PFSK-1 (cell line): ENCODE measurements around the gene ECM1.

ENCODE experiments used
- FOXP2 ChIP-seq: optimal IDR thresholded peaks from 2 replicates; pipeline ENCODE3; 2011; ENCODE audit warnings: borderline replicate concordance, control low read depth, inconsistent platforms; ENCODE audit not compliant: insufficient read depth; ENCODE audit errors: extremely low read length, extremely low read depth
- POLR2AphosphoS5 ChIP-seq: IDR thresholded peaks from 2 replicates; pipeline ENCODE4 v1.6.1; 2012; ENCODE audit warnings: low read depth, mild to moderate bottlenecking, control low read depth, low read length, moderate library complexity
- REST ChIP-seq, 2 experiments: IDR thresholded peaks; 2 replicates each; pipeline versions ENCODE4 v1.6.1 to v1.8.0; 2011 to 2012; ENCODE audit warnings: low read depth in 2 of 2, low read length in 2 of 2, control low read depth in 1 of 2, inconsistent platforms in 1 of 2, mild to moderate bottlenecking in 1 of 2, moderate library complexity in 1 of 2; ENCODE audit not compliant: insufficient read depth in 1 of 2
- SIN3A ChIP-seq: IDR thresholded peaks from 2 replicates; pipeline ENCODE4 v1.6.1; 2012; ENCODE audit warnings: mild to moderate bottlenecking, low read length, moderate library complexity, borderline replicate concordance; ENCODE audit not compliant: insufficient read depth
- TAF1 ChIP-seq: IDR thresholded peaks from 2 replicates; pipeline ENCODE4 v1.6.1; 2012; ENCODE audit warnings: low read length, control low read depth, borderline replicate concordance; ENCODE audit not compliant: insufficient read depth

GRCh38 chr1:150512846-150513245 lies 4.9 kb downstream of the ECM1 start:
- TF ChIP-seq POLR2AphosphoS5 (no peak), SIN3A (no peak), REST (IDR thresholded peaks at IDR 0.05; ENCODE audit: insufficient read depth in 1 of 2, low read depth in 2 of 2, low read length in 2 of 2) (no peak), FOXP2 (no peak), TAF1 (no peak)
